ENCODE results near the gene RBMS1. TPM values are rescaled to one million over a fixed set of nuclear protein-coding genes. Genes with fewer than 3 reads are reported as not detected.
"Not testable (repeated sequence)": the region's sequence is repeated elsewhere in the genome, so short reads cannot be mapped to it uniquely, and the experiment has no call there.

The RBMS1 gene
- total RNA-seq, 1 donor from 2014 or later, result 54.7 TPM

DNA sequence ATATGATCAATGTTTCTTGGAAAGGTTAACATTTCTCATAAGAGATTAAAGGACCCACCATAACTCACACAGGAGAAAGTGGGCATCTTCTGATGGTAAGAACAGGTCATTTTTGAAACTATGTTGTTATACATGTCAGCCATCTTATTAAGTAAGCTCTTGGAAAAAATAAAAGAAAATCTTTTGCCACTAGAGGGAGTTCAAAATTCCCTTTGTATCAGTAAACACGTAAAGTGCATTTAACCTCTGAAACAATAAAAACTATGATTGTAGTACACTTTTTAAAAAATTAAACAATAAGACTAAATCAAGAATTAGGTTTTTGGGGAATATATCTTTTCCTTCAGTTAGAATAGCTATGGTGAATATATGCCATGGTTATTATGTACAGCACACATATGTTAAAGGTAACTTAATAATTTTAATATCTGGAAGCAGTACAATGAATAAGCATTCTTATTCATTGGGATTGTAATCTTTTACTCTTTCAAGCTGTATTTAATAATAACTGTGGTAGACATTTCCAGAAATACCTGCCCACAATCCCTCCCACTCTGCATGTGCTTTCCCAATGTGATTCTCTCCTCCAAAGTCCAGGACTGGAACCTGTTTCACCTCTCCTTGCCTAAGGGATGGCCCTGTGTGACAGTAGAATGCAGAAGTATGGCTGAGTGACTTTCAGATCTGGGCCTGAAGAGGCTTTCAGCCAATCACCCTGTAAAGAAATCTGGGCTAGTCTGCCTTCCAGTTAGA is 64.2 kb downstream of the RBMS1 start:
- H3K4me3 ChIP-seq (ENCODE audit: low read depth, low read length), result no peak overlapping the region
- peak; percentile 48 for DNase-seq (ENCODE audit: low read depth)

DNA sequence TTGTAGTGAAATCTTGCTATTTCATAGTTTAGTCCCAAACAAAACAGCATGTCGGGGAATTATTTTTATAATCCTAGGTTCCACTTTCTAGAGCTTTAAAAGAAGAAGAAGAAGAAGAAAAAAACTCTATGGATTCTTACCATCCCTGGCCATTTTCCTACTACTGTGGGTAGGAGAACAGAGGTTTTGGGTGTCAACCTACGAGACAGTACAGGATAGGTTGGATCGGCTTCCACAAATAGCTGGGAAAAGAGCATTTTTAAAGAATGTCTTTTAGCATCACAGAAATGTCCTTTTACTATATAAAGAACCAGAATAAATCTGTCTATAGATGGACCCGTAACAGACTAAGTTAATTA is 65.2 kb downstream of the RBMS1 start:
- DNase-seq (ENCODE audit: low read depth), result no peak
- TF ChIP-seq, protein P1, sequence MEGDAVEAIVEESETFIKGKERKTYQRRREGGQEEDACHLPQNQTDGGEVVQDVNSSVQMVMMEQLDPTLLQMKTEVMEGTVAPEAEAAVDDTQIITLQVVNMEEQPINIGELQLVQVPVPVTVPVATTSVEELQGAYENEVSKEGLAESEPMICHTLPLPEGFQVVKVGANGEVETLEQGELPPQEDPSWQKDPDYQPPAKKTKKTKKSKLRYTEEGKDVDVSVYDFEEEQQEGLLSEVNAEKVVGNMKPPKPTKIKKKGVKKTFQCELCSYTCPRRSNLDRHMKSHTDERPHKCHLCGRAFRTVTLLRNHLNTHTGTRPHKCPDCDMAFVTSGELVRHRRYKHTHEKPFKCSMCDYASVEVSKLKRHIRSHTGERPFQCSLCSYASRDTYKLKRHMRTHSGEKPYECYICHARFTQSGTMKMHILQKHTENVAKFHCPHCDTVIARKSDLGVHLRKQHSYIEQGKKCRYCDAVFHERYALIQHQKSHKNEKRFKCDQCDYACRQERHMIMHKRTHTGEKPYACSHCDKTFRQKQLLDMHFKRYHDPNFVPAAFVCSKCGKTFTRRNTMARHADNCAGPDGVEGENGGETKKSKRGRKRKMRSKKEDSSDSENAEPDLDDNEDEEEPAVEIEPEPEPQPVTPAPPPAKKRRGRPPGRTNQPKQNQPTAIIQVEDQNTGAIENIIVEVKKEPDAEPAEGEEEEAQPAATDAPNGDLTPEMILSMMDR (conservative IDR thresholded peaks at IDR 0.05; ENCODE audit: low read depth, low read length), result no peak
- no peak overlapping the region for H3K4me3 ChIP-seq (ENCODE audit: low read depth, low read length)

More for the DNA sequence above, 64.2 kb downstream of the RBMS1 start:
- TF ChIP-seq, protein P1 (conservative IDR thresholded peaks at IDR 0.05; ENCODE audit: low read depth, low read length), result peak; percentile 53

GRCh38 chr2:160427629-160428404 is 65.8 kb downstream of the RBMS1 start:
- TF ChIP-seq, protein P1 (conservative IDR thresholded peaks at IDR 0.05; ENCODE audit: low read depth, low read length), result no peak
- no peak for DNase-seq (ENCODE audit: low read depth)
- no peak overlapping the region for H3K4me3 ChIP-seq (ENCODE audit: low read depth, low read length)

DNA sequence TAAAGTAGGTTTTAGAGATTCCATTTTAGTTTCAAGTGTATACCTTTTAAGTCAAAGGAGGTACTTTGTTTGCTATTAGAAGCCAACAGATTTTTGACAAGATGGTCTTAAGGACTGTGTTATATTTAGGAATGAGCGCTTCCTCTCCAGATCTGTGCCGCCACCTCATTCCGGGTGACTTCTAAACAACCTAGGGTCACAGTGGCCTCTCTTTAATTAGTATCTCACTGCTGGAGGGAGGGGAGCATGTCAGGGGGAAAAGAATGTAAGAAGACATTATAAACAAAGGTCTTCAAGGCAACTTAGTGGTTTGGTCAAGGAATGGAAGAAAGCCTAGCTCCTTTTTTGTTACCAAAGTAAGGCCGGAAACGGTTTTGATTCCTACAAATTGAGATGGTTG is 67.0 kb downstream of the RBMS1 start:
- H3K4me3 ChIP-seq (ENCODE audit: low read depth, low read length), result no peak overlapping the region

DNA sequence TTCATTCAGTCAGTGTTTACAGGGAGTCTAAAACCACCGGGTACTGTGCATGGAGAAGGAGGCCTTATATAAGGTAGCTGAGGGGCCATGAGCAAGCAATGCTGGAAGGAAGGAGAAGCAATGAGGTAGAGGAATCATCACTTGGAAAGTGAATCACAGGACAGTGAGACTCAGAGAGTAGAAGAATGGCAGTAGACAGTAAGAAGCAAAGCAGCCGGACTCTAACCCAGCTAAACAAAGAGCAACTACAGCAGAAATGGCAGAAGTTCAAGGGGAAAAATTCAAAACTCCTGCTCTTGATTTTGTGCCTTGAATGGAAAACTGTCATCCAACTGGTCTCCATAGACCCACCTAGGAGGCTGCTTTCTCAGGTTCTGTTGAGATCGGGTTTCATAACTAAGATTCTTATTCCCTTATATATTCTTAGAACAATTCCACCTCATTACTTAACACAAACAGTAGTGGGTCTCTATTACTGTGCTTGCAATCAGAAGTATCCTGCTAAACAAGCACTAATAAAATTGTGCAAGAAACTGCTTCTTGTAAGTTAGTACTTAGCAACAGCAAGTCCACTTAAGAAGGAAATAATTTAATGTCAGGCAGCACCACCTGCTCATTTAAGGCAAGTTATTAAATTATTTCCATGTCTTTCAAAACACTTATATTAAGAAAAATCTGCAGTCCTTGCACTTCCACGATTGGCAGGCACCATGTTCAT is 68.0 kb downstream of the RBMS1 start:
- no peak overlapping the region for H3K4me3 ChIP-seq (ENCODE audit: low read depth, low read length)
- no peak for DNase-seq (ENCODE audit: low read depth)
- TF ChIP-seq, protein P1 (conservative IDR thresholded peaks at IDR 0.05; ENCODE audit: low read depth, low read length), result no peak

More for the DNA sequence above, 67.0 kb downstream of the RBMS1 start:
- TF ChIP-seq, protein P1 (conservative IDR thresholded peaks at IDR 0.05; ENCODE audit: low read depth, low read length), result no peak
- no peak for DNase-seq (ENCODE audit: low read depth)

DNA sequence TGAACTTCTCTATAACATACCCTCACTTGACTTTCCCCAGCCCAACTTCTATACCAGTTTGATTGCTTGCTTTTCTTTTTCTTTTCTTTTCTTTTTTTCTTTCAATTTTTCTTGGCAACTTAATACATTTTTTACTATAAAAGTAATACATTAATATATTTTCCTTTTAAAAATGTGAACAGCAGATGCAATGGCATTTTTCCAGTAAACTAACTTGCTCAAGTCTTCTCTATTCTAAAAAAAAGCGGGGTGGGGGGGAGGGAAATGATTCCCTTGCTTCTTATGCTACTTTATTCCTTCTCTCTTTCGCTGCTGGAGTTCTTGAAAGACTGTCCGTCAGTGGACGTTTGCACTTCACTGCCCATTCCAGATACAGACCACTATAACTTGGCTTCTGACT is 70.5 kb downstream of the RBMS1 start:
- TF ChIP-seq, protein P1 (conservative IDR thresholded peaks at IDR 0.05; ENCODE audit: low read depth, low read length), result no peak
- DNase-seq (ENCODE audit: low read depth), result no peak
- H3K4me3 ChIP-seq (ENCODE audit: low read depth, low read length), result no peak overlapping the region

DNA sequence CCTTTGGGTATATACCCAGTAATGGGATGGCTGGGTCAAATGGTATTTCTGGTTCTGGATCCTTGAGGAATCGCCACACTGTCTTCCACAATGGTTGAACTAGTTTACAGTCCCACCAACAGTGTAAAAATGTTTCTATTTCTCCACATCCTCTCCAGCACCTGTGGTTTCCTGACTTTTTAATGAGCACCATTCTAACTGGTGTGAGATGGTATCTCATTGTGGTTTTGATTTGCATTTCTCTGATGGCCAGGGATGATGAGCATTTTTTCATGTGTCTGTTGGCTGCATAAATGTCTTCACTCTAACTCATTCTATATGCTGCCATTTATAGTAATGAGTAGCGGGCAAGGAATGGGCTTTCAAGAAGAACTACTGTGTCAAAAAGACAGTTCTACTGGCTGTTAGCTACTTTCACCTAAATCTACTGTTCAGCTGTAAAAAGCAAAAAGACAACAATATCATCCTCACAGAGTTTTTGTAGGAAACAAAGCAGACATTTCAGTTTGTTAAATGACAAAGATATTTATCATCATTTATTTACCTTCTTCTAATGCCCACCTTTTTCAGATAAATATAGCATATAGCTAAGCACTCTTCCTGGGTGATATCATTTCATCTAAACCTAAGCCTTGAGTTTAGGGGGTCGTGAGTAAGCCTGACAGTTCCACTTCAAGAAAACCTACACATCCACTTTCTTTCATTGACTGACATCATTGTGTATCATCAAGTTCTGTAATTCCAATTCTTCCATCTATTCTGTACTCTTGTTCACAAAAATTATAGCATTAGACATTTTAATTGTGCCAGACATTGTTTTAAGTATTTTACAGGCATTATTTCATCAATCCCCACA is 71.7 kb downstream of the RBMS1 start:
- not testable (repeated sequence) for DNase-seq (ENCODE audit: low read depth); H3K4me3 ChIP-seq (ENCODE audit: low read depth, low read length)

Measured in epithelial cell of proximal tubule (primary cell).